Stimulated activated CD4-positive, alpha-beta T cell treated with anti-CD3 and anti-CD28 coated beads, Interleukin-2, amount 100 ng/mL, for 4 hours (primary cell): ENCODE results near the gene LRRC15.

Experiments used
- DNase-seq: peaks from one replicate; pipeline ENCODE4 v3.0.0-alpha.2; 2020; ENCODE audit warnings: low read depth

LRRC15 gene

DNA sequence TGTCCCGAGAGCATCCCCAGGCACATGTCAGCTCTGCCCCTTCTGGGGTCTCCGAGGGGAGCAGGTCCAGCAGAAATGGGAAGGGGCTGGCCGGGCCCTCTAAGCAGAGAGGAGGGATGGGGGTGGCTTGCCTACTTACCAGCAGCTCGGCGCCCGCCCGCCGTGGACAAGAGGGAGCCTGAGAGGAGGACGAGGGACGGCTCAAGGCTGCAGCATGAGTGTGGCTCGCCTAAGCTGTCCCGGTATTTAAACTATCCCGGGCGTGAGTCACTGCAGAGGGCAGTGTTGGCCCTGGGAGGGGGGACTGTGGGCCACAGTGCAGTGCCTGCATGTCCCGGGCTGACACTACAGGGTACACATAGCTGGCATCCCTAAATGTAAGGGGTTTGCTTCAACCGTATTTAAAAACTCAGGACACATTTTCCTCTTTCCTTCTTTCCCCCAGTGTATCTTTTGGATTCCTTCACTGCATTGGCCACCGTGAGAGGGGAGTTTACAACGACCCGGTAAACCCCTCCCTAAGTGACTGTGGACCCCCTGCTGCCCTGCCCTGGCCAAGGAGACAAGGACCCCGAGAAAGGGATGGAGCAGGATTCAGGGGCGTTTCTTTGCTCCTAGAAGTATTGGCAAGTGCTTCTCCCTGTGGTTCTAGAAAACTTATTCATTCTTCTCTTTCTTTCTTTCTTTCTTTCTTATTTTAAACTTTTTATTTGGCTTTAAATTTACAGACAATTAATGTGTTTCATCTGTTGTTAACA, at the start of gene LRRC15:
TSS of gene LRRC15 (minus strand) at position 222 of the 758 bp plus-strand sequence. CDS start 8,700 bp downstream, outside the sequence.
- no peak for DNase-seq

DNA sequence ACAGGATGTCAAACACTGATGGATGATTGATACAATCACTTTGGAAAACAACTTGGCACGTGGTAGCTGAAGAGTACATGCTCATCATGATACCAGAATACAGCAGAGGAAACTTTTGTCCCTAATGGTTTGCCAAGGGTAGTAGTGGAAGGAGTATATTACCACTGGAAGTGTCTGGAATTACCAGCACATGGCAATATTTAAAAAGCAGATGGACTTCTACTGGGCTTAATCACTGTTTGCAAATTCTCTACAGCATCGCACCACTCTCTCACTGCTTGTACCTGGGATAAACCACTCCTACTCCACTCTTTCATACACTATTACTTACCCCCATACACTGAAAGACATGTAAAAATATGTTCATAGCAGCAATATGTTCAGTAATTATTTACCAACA, 49.1 kb upstream of the LRRC15 start:
- no peak for DNase-seq

DNA sequence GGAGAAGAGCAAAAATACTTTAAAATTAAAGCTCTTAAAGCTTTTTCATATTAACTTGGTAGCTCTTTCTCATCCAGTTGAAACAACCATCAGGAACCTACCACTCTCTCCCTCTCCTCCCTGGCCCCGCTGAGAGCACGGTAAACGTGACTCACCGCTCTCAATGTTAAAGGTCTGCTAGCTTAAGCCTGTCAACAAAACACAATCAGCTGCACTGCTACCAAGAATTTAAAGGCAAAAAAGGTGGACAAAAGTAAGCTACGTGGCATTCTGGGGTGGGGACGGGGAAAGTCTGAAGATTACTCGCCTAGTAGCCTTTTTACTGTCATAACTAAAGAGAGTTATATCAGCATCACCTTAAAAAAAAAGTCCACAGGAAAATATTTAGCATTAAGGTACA, 37.9 kb upstream of the LRRC15 start:
- no peak for DNase-seq

- DNase-seq = no peak
Observed at GRCh38 chr3:194405766-194406165, 36.2 kb upstream of the LRRC15 start.

DNA sequence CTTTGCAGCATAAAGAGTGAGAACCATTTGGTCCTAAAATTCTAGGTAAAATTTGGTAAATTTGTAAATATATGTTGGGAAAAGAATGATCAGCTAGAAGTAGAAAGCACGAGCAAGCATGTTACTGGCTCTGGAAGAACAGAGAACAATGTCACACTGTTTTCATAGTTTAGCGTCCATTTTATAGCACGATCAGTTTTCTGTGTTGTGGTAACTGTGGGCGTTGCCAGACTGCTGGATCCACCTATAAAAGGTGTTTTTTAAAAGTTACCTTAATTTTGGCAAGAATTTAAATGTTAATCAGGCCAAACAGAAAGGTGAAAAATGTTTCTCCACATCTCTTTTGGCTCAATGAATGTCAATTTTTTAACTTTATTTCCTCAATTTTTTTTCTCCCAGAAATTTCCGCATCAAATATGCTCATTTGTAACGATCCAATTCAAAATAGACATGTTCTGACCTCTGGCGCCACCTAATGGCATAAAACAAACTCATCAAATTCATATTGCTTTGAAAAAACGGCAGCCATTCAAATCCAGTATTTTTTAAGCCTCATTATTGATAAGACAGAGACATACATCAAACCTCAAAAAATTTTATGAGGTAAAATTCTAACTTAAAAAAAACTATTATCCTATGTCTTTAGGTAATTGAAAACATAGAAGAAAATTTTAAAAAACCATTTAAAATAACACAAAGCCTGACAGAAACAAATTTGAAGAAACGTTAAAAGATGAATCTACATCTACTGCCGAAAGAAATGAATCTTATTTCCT, 35.0 kb upstream of the LRRC15 start:
- DNase-seq = peak; percentile 32

GRCh38 chr3:194401868-194402329, 32.4 kb upstream of the LRRC15 start:
- no peak for DNase-seq

- DNase-seq = no peak
Observed at GRCh38 chr3:194401346-194401745, 31.8 kb upstream of the LRRC15 start.

GRCh38 chr3:194399874-194400411, 30.4 kb upstream of the LRRC15 start:
- no peak for DNase-seq

DNA sequence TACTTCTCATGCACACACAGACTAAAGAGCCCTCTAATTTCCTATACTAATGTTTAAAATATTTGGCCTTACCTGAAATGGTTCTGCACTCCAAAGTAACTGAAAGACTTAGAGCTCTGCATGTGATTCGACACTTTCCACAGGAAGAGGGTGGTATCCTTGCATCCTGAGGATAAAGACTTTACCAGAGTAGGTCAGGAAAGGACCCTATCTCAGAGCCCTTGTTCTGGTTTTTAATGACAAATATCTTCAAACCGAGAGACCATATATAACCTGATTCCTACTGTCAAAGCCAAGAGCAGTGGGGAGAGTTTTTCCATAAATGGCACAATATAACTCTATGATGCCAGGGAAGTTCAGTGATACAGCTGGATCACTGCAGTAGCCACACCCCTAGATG, 29.6 kb upstream of the LRRC15 start, which contains the start of gene GP5:
TSS of gene GP5 (minus strand) at position 101 of the 400 bp plus-strand sequence. CDS start 984 bp downstream, outside the sequence.
- no peak for DNase-seq

GRCh38 chr3:194397757-194398312, 28.3 kb upstream of the LRRC15 start:
- no peak for DNase-seq

GRCh38 chr3:194396859-194397756, 27.6 kb upstream of the LRRC15 start:
- DNase-seq = no peak

GRCh38 chr3:194396539-194396858, 27.0 kb upstream of the LRRC15 start:
- no peak for DNase-seq

- peak; percentile 70 for DNase-seq
Observed at GRCh38 chr3:194395778-194396538, 26.4 kb upstream of the LRRC15 start.

GRCh38 chr3:194395212-194395611, 25.7 kb upstream of the LRRC15 start:
- no peak for DNase-seq

- DNase-seq = no peak
Observed at GRCh38 chr3:194392576-194392975, 23.0 kb upstream of the LRRC15 start.

DNA sequence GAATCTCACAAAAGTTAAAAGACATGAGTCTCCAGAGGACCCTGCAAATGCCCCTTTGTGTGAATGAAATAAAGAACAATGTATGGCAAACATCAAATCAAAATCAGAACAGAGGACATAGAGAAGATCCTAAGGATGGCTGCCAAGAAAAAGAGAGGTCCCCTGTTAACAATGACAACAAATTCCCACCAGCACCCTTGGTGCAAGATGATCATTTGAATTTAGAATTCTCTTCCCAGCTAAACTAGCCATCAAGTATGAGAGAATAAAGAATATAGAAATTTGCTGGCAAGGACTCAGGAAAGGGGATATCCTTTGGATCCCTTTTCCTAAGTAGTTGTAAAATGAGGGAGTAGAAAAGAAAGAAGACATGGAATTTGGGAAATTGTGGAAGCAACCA, 21.3 kb upstream of the LRRC15 start:
- no peak for DNase-seq

GRCh38 chr3:194389269-194389668, 19.7 kb upstream of the LRRC15 start:
- no peak for DNase-seq

- DNase-seq = no peak
Observed at GRCh38 chr3:194387926-194388418, 18.4 kb upstream of the LRRC15 start.

DNA sequence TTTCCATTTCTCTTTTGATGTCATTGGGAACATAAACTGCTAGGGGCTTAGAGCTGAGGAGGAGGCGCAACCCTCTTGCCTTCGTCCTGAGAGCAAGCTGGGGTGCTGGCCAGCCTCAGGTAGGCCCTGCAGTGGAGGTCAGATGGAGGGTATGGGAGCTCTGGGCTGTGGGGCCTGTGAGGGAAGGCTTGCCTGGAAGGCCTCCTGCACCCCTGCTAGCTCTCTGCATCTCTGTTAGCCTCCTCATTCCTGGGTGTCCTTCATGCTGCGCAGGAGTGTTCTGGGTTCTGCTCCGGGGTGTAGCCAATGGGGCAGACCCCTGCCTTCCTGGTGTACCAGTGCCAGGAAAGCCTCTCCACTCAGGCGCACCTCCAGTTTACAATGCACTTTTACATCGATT, 17.7 kb upstream of the LRRC15 start:
- DNase-seq = no peak

DNA sequence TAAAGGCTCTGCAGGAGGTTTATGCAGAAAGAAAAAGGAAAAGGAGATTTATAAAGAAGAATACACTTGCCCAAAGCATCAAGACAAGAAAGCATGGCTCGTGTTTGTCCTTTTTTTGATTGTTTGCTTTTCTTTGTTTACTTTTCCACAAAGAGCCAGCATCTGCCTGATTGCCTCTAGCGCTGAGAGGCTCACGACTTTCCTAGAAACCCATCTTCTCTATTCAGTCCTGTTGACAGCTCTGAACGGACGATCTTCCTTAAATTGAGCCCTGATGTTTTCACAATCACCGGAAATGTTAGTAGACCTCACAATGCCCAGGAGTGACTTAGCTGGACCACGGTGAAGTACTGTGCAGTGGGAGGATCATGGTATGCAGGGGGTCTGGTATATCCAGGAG, 17.1 kb upstream of the LRRC15 start:
- DNase-seq = no peak

DNA sequence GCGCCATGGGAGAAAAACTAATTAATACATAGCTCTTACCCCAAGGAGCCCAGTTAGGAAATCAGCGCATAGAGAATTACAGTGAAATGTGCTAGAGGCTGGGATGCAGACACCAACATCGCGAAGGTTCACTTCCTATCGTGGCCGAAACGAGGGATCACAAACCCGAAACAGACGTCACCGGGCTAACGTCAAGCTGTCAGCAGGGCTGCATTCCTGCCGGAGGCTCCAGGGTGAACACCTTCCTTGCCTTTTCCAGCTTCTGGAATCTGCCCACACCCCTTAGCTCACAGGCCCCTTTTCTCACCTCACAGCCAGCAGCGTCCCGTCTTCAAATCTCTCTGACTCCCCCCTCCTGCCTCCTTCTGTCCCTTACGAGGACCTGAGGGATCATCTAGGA, 16.5 kb upstream of the LRRC15 start:
- DNase-seq = no peak
